H9 (cell line): ENCODE data around the gene ZC3H12D. TPM values are rescaled to one million over a fixed set of nuclear protein-coding genes. Genes with fewer than 3 reads are reported as not detected.

ENCODE experiments used
- DNase-seq: peaks from one replicate; pipeline ENCODE4 v3.0.0-alpha.2; 2017
- H2AFZ ChIP-seq: one replicate; pipeline ENCODE4 v1.6.1; 2013; ENCODE audit warnings: mild to moderate bottlenecking, low read length, control low read depth, moderate library complexity
- H2AK5ac ChIP-seq: 2 replicates; pipeline ENCODE4 v1.6.1; 2013; ENCODE audit warnings: low read length, control low read depth, mixed read lengths; ENCODE audit not compliant: insufficient read length
- H2BK120ac ChIP-seq: one replicate; pipeline ENCODE4 v1.6.1; 2013; ENCODE audit warnings: low read depth, mild to moderate bottlenecking, low read length, control low read depth, inconsistent platforms; ENCODE audit not compliant: poor library complexity, severe bottlenecking
- H2BK12ac ChIP-seq: 2 replicates; pipeline ENCODE4 v1.6.1; 2013; ENCODE audit warnings: low read length, control low read depth, mixed read lengths, low read depth; ENCODE audit not compliant: insufficient read length
- H2BK15ac ChIP-seq: 2 replicates; pipeline ENCODE4 v1.6.1; 2013; ENCODE audit warnings: low read depth, low read length, control low read depth
- H2BK20ac ChIP-seq: one replicate; pipeline ENCODE4 v1.6.1; 2013; ENCODE audit warnings: low read depth, mild to moderate bottlenecking, low read length, control low read depth, inconsistent platforms; ENCODE audit not compliant: poor library complexity, severe bottlenecking
- H2BK5ac ChIP-seq: 2 replicates; pipeline ENCODE4 v1.6.1; 2013; ENCODE audit warnings: low read length, control low read depth, mixed read lengths; ENCODE audit not compliant: insufficient read length
- H3K14ac ChIP-seq: 2 replicates; pipeline ENCODE4 v1.6.1; 2013; ENCODE audit warnings: low read length, control low read depth; ENCODE audit not compliant: insufficient read depth
- H3K18ac ChIP-seq: 2 replicates; pipeline ENCODE4 v1.6.1; 2013; ENCODE audit warnings: low read depth, mild to moderate bottlenecking, mixed read lengths, low read length, control low read depth; ENCODE audit not compliant: insufficient read length
- H3K23ac ChIP-seq: 2 replicates; pipeline ENCODE4 v1.6.1; 2013; ENCODE audit warnings: low read length, control low read depth, mixed read lengths, low read depth; ENCODE audit not compliant: insufficient read length
- H3K23me2 ChIP-seq: 2 replicates; pipeline ENCODE4 v1.6.1; 2013; ENCODE audit warnings: low read depth, mild to moderate bottlenecking, mixed read lengths, low read length, control low read depth; ENCODE audit not compliant: insufficient read length, poor library complexity, severe bottlenecking
- H3K27ac ChIP-seq: 2 replicates; pipeline ENCODE4 v1.5.1; 2013; ENCODE audit warnings: low read length, control low read depth, mixed read lengths, low read depth; ENCODE audit not compliant: insufficient read length
- H3K27me3 ChIP-seq: 2 replicates; pipeline ENCODE4 v1.6.1; 2013; ENCODE audit warnings: low read length, control low read depth, inconsistent platforms; ENCODE audit not compliant: insufficient read depth
- H3K4ac ChIP-seq: 2 replicates; pipeline ENCODE4 v1.6.1; 2013; ENCODE audit warnings: low read depth, mild to moderate bottlenecking, control low read depth, inconsistent platforms, low read length, moderate library complexity
- H3K4me1 ChIP-seq: 2 replicates; pipeline ENCODE4 v1.6.1; 2013; ENCODE audit warnings: low read length, control low read depth, inconsistent platforms; ENCODE audit not compliant: insufficient read depth
- H3K4me2 ChIP-seq: 2 replicates; pipeline ENCODE4 v1.6.1; 2013; ENCODE audit warnings: low read length, control low read depth, mixed read lengths; ENCODE audit not compliant: insufficient read length, insufficient read depth
- H3K56ac ChIP-seq: 2 replicates; pipeline ENCODE4 v1.6.1; 2013; ENCODE audit warnings: low read depth, mild to moderate bottlenecking, mixed read lengths, low read length, control low read depth; ENCODE audit not compliant: insufficient read length
- H3K79me1 ChIP-seq: 2 replicates; pipeline ENCODE4 v1.6.1; 2013; ENCODE audit warnings: low read depth, mild to moderate bottlenecking, moderate library complexity, low read length, control low read depth, inconsistent platforms; ENCODE audit not compliant: insufficient read depth, poor library complexity, severe bottlenecking
- H3K79me2 ChIP-seq: 2 replicates; pipeline ENCODE4 v1.6.1; 2013; ENCODE audit warnings: low read length, control low read depth, inconsistent platforms; ENCODE audit not compliant: insufficient read depth
- H3K9ac ChIP-seq: 2 replicates; pipeline ENCODE4 v1.6.1; 2013; ENCODE audit warnings: low read length, control low read depth, mixed read lengths; ENCODE audit not compliant: insufficient read length; ENCODE audit errors: extremely low read depth
- H3K9me3 ChIP-seq: one replicate; pipeline ENCODE4 v1.6.1; 2013; ENCODE audit warnings: low read depth, low read length, inconsistent platforms; ENCODE audit not compliant: control insufficient read depth
- H3T11ph ChIP-seq: one replicate; pipeline ENCODE4 v1.6.1; 2013; ENCODE audit warnings: mild to moderate bottlenecking, low read length, control low read depth, inconsistent platforms
- H4K20me1 ChIP-seq: one replicate; pipeline ENCODE4 v1.6.1; 2013; ENCODE audit not compliant: control insufficient read depth, insufficient read length, insufficient read depth
- H4K5ac ChIP-seq: 2 replicates; pipeline ENCODE4 v1.6.1; 2013; ENCODE audit warnings: low read depth, mild to moderate bottlenecking, mixed read lengths, low read length, control low read depth; ENCODE audit not compliant: insufficient read length
- H4K8ac ChIP-seq: replicated peaks from 2 replicates; pipeline ENCODE4 v1.6.1; 2013; ENCODE audit warnings: low read length, control low read depth, mixed read lengths, low read depth; ENCODE audit not compliant: insufficient read length
- H4K91ac ChIP-seq: 2 replicates; pipeline ENCODE4 v1.6.1; 2013; ENCODE audit warnings: low read depth, mild to moderate bottlenecking, moderate library complexity, mixed read lengths, low read length, control low read depth; ENCODE audit not compliant: insufficient read length
- H3K27ac Mint-ChIP-seq, 3 experiments: 2 replicates in 2 of 3; 3 replicates in 1 of 3; pipeline ENCODE4 v1.8.0; 2020 to 2021; ENCODE audit warnings: mixed read lengths in 3 of 3, mild to moderate bottlenecking in 1 of 3, moderate library complexity in 1 of 3
- H3K27me3 Mint-ChIP-seq: 2 replicates; pipeline ENCODE4 v1.8.0; 2021; ENCODE audit warnings: low read depth, mild to moderate bottlenecking, moderate library complexity, mixed read lengths
- H3K36me3 Mint-ChIP-seq, 3 experiments: 2 replicates in 2 of 3; 3 replicates in 1 of 3; pipeline ENCODE4 v1.8.0; 2020 to 2021; ENCODE audit warnings: low read depth in 3 of 3, mixed read lengths in 3 of 3; ENCODE audit not compliant: insufficient read depth in 1 of 3
- H3K4me1 Mint-ChIP-seq, 2 experiments: 2 replicates each; pipeline ENCODE4 v1.8.0; 2020; ENCODE audit warnings: mixed read lengths in 2 of 2
- H3K4me3 Mint-ChIP-seq, 2 experiments: 2 replicates in 1 of 2; 3 replicates in 1 of 2; pipeline ENCODE4 v1.8.0; 2020 to 2021; ENCODE audit warnings: mild to moderate bottlenecking in 2 of 2, mixed read lengths in 2 of 2, moderate library complexity in 1 of 2
- H3K9me3 Mint-ChIP-seq, 2 experiments: 2 replicates in 1 of 2; 3 replicates in 1 of 2; pipeline ENCODE4 v1.8.0; 2020; ENCODE audit warnings: mild to moderate bottlenecking in 2 of 2, mixed read lengths in 2 of 2, moderate library complexity in 1 of 2
- CTCF ChIP-seq: fragments of 200-600 bp; sonication (generic); conservative IDR thresholded peaks from 3 replicates; pipeline ENCODE4 v1.8.0; 2021; ENCODE audit warnings: antibody characterized with exemption, mild to moderate bottlenecking
- WGBS: extraction: QIAGEN DNeasy Blood & Tissue Kit; methylation state at CpG from one replicate; pipeline ENCODE4 v1.1.7; 2013; ENCODE audit warnings: missing lambda C conversion rate, low lambda C conversion rate, mixed read lengths; ENCODE audit not compliant: insufficient read length; ENCODE audit errors: extremely low coverage; 5-methylcytosine and 5-hydroxymethylcytosine counted together
- total RNA-seq: library from RNA; stranded (reverse); gene quantifications from 2 replicates; pipeline ENCODE4 v1.2.1, GENCODE V29; 2021

The ZC3H12D gene
- total RNA-seq, 1 experiment from 2014 or later, result 0.07 TPM

GRCh38 chr6:149478631-149479314, 6.0 kb downstream of the ZC3H12D start:
- no peak overlapping the region for H4K91ac ChIP-seq
- no CpG with 5 or more reads among the region's 5 CpGs for WGBS
- H3K4me1 ChIP-seq, result no peaks in the 10 kb centered on the region
- H3K23me2 ChIP-seq, result no peaks in the 10 kb centered on the region
- DNase-seq, result no peak
- no peak overlapping the region for H2BK20ac ChIP-seq
- no peaks in the 10 kb centered on the region for H4K20me1 ChIP-seq
- Mint-ChIP-seq H3K9me3 (no peaks in the 10 kb centered on the region), H3K27ac (no peak overlapping the region; a peak in 1 of 7 replicates), H3K4me1 (peaks cover 3 to 11% of the 10 kb centered on the region in 2 experiments), H3K36me3 (no peaks in the 10 kb centered on the region), H3K27me3 (no peaks in the 10 kb centered on the region), H3K4me3 (no peak overlapping the region)
- H4K8ac ChIP-seq, result no peak overlapping the region
- H3K18ac ChIP-seq, result no peak overlapping the region
- TF ChIP-seq CTCF, result no peak
- no peak overlapping the region for H3K14ac ChIP-seq
- no peak overlapping the region for H3K9ac ChIP-seq
- no peaks in the 10 kb centered on the region for H3K9me3 ChIP-seq
- no peak overlapping the region for H2BK15ac ChIP-seq
- no peak overlapping the region for H2AK5ac ChIP-seq
- no peak overlapping the region for H2BK5ac ChIP-seq
- no peak overlapping the region for H3K4me2 ChIP-seq
- no peak overlapping the region for H3T11ph ChIP-seq
- H3K79me2 ChIP-seq, result no peaks in the 10 kb centered on the region
- no peak overlapping the region for H3K27ac ChIP-seq
- H3K23ac ChIP-seq, result no peak overlapping the region
- H3K4ac ChIP-seq, result no peak overlapping the region
- H3K79me1 ChIP-seq, result no peaks in the 10 kb centered on the region
- H2AFZ ChIP-seq, result no peak overlapping the region
- no peak overlapping the region for H3K56ac ChIP-seq
- H2BK120ac ChIP-seq, result no peak overlapping the region
- no peaks in the 10 kb centered on the region for H3K27me3 ChIP-seq
- H4K5ac ChIP-seq, result no peak overlapping the region
- H2BK12ac ChIP-seq, result no peak overlapping the region
